Measurements from ENCODE around the gene OGT.

GRCh38 chrX:71623714-71624113, 90.8 kb downstream of the OGT start:
- TF ChIP-seq POLR2AphosphoS5 (IDR thresholded peaks at IDR 0.05) (no peak), CTCF (IDR thresholded peaks at IDR 0.05) (no peak)
